ENCODE measurements around the gene ZNF385A. TPM values are rescaled to one million over a fixed set of nuclear protein-coding genes. Genes with fewer than 3 reads are reported as not detected.

ZNF385A gene
- total and polyA plus RNA-seq, 2 of the 8 experiments (the other 6 are each of a cell fraction or from before 2014, with no cell fraction given), result 5.2 to 14.3 TPM

DNA sequence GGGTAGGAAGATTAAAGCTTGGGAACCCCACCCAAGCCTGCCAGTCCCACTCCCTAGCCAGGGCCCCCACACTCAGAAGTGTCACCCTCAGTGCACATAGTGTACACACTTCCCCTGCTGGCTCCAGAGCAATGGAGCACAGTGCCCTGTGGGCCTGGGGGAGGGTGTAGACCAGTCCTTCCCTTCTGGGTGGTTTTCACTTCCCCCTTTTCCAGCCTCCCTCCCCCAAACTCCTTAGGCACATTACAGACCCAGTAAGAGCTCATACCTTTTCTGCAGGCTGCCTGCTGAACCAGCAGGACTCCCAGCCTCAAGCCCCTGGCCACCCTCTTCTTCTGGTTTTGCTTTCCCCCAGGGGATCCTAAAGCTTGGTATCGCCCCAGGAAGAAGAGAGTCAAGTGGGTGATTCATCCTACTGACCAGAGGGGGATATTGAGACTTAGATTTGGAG lies at the start of gene ZNF385A (continued):
- TF ChIP-seq KDM4A (IDR thresholded peaks at IDR 0.05; ENCODE audit: low read depth, low read length, severe bottlenecking) (no peak), KDM5A (IDR thresholded peaks at IDR 0.05; ENCODE audit: low read length) (no peak), CEBPB (IDR thresholded peaks at IDR 0.05; ENCODE audit: low read depth, low read length) (no peak), RXRA (IDR thresholded peaks at IDR 0.05; ENCODE audit: insufficient read depth, low read depth, low read length) (no peak), ATF3 (IDR thresholded peaks at IDR 0.05; ENCODE audit: insufficient read depth, low read depth, low read length) (no peak)
- TF ChIP-seq, protein P1, sequence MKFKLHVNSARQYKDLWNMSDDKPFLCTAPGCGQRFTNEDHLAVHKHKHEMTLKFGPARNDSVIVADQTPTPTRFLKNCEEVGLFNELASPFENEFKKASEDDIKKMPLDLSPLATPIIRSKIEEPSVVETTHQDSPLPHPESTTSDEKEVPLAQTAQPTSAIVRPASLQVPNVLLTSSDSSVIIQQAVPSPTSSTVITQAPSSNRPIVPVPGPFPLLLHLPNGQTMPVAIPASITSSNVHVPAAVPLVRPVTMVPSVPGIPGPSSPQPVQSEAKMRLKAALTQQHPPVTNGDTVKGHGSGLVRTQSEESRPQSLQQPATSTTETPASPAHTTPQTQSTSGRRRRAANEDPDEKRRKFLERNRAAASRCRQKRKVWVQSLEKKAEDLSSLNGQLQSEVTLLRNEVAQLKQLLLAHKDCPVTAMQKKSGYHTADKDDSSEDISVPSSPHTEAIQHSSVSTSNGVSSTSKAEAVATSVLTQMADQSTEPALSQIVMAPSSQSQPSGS (IDR thresholded peaks at IDR 0.05; ENCODE audit: low read length), result no peak
